ENCODE data around the gene PRPSAP1. TPM values are rescaled to one million over a fixed set of nuclear protein-coding genes. Genes with fewer than 3 reads are reported as not detected.

The PRPSAP1 gene
- total RNA-seq, 1 donor from 2014 or later, result 26.7 TPM

DNA sequence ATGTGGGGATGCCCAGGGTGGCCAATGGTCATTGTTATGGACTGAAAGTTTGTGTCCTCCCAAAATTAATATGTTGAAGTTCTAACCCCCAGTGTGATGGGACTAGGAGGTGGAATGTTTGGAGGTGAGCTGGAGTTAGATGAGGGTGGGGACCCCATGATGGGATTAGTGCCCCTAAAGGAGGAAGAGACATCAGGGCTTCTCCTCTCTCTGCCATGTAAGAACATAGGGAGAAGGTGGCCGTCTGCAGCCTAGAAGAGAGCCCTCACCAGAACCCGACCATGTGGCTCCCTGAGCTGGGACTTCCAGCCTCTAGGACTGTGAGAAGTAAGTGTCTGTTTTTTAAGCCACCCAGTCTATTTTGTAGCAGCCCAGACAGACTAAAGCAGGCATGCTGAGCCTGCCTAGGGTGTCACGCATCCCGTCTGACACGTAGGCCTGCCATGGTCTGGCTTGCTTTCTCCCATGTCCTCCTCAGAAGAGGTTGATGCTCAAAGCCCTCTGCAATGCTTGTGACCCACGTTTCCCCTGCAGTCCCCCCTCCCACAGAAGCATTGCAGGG is 4.0 kb upstream of the PRPSAP1 start:
- Mint-ChIP-seq H3K4me3 (no peak overlapping the region), H3K9me3 (no peaks in the 10 kb centered on the region), H3K27me3 (no peaks in the 10 kb centered on the region), H3K4me1 (peaks cover 18% of the 10 kb centered on the region), H3K36me3 (ENCODE audit: low read depth) (peaks cover 5% of the 10 kb centered on the region), H3K27ac (no peak overlapping the region)
- DNase-seq (no peak), ATAC-seq (ENCODE audit: low read depth) (no peak)
- ChIA-PET CTCF (no interaction called here), POLR2A (no interaction called here)
- intact Hi-C loops (cut with micrococcal nuclease), result no loop called here
- TF ChIP-seq, protein P1, sequence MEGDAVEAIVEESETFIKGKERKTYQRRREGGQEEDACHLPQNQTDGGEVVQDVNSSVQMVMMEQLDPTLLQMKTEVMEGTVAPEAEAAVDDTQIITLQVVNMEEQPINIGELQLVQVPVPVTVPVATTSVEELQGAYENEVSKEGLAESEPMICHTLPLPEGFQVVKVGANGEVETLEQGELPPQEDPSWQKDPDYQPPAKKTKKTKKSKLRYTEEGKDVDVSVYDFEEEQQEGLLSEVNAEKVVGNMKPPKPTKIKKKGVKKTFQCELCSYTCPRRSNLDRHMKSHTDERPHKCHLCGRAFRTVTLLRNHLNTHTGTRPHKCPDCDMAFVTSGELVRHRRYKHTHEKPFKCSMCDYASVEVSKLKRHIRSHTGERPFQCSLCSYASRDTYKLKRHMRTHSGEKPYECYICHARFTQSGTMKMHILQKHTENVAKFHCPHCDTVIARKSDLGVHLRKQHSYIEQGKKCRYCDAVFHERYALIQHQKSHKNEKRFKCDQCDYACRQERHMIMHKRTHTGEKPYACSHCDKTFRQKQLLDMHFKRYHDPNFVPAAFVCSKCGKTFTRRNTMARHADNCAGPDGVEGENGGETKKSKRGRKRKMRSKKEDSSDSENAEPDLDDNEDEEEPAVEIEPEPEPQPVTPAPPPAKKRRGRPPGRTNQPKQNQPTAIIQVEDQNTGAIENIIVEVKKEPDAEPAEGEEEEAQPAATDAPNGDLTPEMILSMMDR (IDR thresholded peaks at IDR 0.05), result no peak

DNA sequence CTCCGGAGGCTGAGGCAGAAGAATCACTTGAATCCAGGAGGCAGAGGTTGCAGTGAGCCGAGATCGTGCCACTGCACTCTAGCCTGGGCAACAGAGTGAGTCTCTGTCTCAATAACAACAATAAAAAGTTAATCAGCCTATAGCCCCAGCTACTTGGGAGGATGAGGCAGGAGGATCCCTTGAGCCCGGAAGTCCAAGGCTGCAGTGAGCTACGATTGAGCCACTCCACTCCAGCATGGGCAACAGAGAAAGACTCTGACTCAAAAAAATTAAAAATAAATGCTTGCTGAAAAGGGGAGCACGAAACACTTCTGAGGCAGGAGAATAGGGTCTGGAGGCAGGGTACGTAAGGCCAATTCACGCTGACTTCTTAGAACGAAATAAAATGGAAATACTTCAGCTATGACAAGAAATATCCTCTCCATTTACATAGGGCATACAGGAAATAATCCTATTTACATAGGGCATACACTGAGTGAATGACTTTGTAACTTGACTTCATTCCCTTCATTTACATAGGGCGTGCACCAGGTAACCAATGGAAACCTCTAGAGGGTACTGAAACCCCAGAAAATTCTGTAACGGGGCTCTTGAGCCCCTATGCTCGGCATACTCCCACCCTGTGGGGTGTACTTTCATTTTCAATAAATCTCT is 3.2 kb upstream of the PRPSAP1 start:
- H3K4me1 Mint-ChIP-seq, result peaks cover 20% of the 10 kb centered on the region
- no peak overlapping the region for H3K4me3 Mint-ChIP-seq
- CTCF ChIA-PET, result no interaction called here
- no peak overlapping the region for H3K27ac Mint-ChIP-seq
- intact Hi-C loops (cut with micrococcal nuclease), result no loop called here
- H3K27me3 Mint-ChIP-seq, result no peaks in the 10 kb centered on the region
- H3K36me3 Mint-ChIP-seq (ENCODE audit: low read depth), result peaks cover 5% of the 10 kb centered on the region
- DNase-seq, result no peak
- ATAC-seq (ENCODE audit: low read depth), result no peak
- no peaks in the 10 kb centered on the region for H3K9me3 Mint-ChIP-seq
- TF ChIP-seq, protein P1 (IDR thresholded peaks at IDR 0.05), result no peak
- POLR2A ChIA-PET, result interaction anchor here (0.6 kb wide), 1 partner anchor 68 kb away, joined by 6 read pairs; no protein-coding TSS in a partner anchor

DNA sequence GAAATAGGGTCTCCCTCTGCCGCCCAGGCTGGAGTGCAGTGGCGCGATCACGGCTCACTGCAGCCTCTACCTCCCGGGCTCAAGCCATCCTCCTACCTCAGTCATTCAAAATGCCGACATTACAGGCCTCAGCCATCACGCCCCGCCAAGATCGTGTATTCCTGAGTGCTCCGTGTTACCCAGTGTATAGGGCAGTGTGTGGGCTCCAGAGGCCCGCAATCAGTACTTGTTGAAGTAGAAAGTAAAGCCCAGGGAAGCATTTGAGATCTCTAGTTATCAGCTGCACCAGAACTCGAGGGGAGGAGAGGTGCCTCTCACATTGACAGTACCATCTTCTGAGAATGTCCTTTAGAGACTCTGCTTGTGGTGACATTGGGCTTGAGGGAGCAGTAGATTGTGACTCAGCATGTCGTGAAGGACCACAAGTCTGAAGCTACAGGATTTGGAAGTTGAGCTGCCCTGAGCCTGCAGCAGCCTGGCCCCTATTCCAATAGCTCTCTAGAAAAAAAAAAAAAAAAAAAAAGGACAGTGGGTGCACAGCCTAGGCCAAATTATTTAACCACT is 1.1 kb upstream of the PRPSAP1 start:
- ChIA-PET POLR2A (interaction anchor here (0.5 to 2.0 kb wide), 2 partner anchors 30 to 159 kb away, joined by 6 to 29 read pairs; partner anchors contain the start of gene SPHK1), CTCF (interaction anchor here (1.0 to 3.8 kb wide), 4 partner anchors 30 to 153 kb away, joined by 3 to 23 read pairs (median 8); partner anchors contain the start of gene SPHK1)
- Mint-ChIP-seq H3K4me1 (peaks cover 23% of the 10 kb centered on the region), H3K27ac (peak overlapping the region; percentile 31), H3K36me3 (ENCODE audit: low read depth) (peaks cover 5% of the 10 kb centered on the region), H3K27me3 (no peaks in the 10 kb centered on the region), H3K4me3 (peak overlapping the region; percentile 67), H3K9me3 (no peaks in the 10 kb centered on the region)
- ATAC-seq (ENCODE audit: low read depth), result no peak
- intact Hi-C loops (cut with micrococcal nuclease), result loop anchor here (1.0 to 5.0 kb wide), 4 partner anchors 29 to 498 kb away; partner anchors contain the start of genes JMJD6, METTL23, SPHK1 and WBP2
- DNase-seq, result no peak
- TF ChIP-seq, protein P1 (IDR thresholded peaks at IDR 0.05), result no peak

DNA sequence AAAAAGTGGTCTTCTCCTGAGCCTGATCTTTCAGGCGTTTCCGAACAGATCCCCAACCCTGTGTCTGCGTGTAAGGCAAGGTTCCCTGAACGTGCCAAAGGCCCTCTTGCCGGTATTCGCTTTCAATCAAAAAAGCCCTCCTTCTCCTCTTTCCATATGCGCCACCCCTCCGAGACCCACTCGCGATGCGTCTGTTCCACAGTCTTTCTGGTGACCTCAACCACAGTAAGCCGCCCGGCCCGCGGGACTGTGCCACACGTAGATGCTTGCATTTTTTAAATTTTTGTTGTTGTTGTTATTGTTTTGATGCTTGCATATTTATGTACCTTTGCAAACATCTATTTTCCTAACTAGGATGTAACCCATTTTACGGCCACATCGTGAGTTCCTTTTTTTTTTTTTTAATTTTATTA is 607 bp upstream of the PRPSAP1 start:
- no peaks in the 10 kb centered on the region for H3K27me3 Mint-ChIP-seq
- peaks cover 5% of the 10 kb centered on the region for H3K36me3 Mint-ChIP-seq (ENCODE audit: low read depth)
- H3K27ac Mint-ChIP-seq, result peak overlapping the region; percentile 98
- ATAC-seq (ENCODE audit: low read depth), result no peak
- ChIA-PET CTCF (interaction anchor here (1.2 to 3.8 kb wide), 3 partner anchors 31 to 153 kb away, joined by 4 to 23 read pairs (median 12); partner anchors contain the start of gene SPHK1), POLR2A (interaction anchor here (0.5 to 2.0 kb wide), 9 partner anchors 8 to 574 kb away, joined by 3 to 29 read pairs (median 5); partner anchors contain the start of genes SPHK1, SRP68 and ST6GALNAC2)
- intact Hi-C loops (cut with micrococcal nuclease), result loop anchor here (1.0 to 5.0 kb wide), 4 partner anchors 30 to 497 kb away; partner anchors contain the start of genes JMJD6, METTL23, SPHK1 and WBP2
- DNase-seq, result no peak
- peaks cover 23% of the 10 kb centered on the region for H3K4me1 Mint-ChIP-seq
- TF ChIP-seq, protein P1 (IDR thresholded peaks at IDR 0.05), result no peak
- H3K9me3 Mint-ChIP-seq, result no peaks in the 10 kb centered on the region
- peak overlapping the region; percentile 94 for H3K4me3 Mint-ChIP-seq
